GM23248 (cell line): ENCODE results near the gene HDHD3. TPM values are rescaled to one million over a fixed set of nuclear protein-coding genes. Genes with fewer than 3 reads are reported as not detected.

Source experiments
- DNase-seq: peaks from one replicate; pipeline ENCODE4 v3.0.0-alpha.2; 2015
- H2AFZ ChIP-seq: fragments of 200-600 bp; sonication (generic); 2 replicates; pipeline ENCODE4 v1.6.1; 2016; ENCODE audit warnings: antibody characterized with exemption
- H3F3A ChIP-seq: fragments of 200-600 bp; sonication (generic); 2 replicates; pipeline ENCODE4 v1.6.1; 2016; ENCODE audit warnings: mild to moderate bottlenecking, antibody characterized with exemption, mixed run types; ENCODE audit not compliant: insufficient read depth
- H3K27ac ChIP-seq: fragments of 200-600 bp; sonication (generic); 2 replicates; pipeline ENCODE4 v1.5.1; 2016; ENCODE audit warnings: mild to moderate bottlenecking
- H3K27me3 ChIP-seq: fragments of 200-600 bp; sonication (generic); replicated peaks from 2 replicates; pipeline ENCODE4 v1.6.1; 2016; ENCODE audit warnings: mild to moderate bottlenecking; ENCODE audit not compliant: insufficient read depth
- H3K36me3 ChIP-seq: fragments of 200-600 bp; sonication (generic); 2 replicates; pipeline ENCODE4 v1.6.1; 2016; ENCODE audit warnings: low read depth, mild to moderate bottlenecking
- H3K4me1 ChIP-seq: fragments of 200-600 bp; sonication (generic); 2 replicates; pipeline ENCODE4 v1.6.1; 2016; ENCODE audit warnings: mild to moderate bottlenecking; ENCODE audit not compliant: insufficient read depth
- H3K4me2 ChIP-seq: fragments of 200-600 bp; sonication (generic); one replicate; pipeline ENCODE4 v1.6.1; 2016; ENCODE audit warnings: mild to moderate bottlenecking; ENCODE audit not compliant: unreplicated experiment
- H3K4me3 ChIP-seq: fragments of 200-600 bp; sonication (generic); 2 replicates; pipeline ENCODE4 v1.5.1; 2016; ENCODE audit warnings: mild to moderate bottlenecking
- H3K79me2 ChIP-seq: fragments of 200-600 bp; sonication (generic); 2 replicates; pipeline ENCODE4 v1.6.1; 2016; ENCODE audit warnings: mild to moderate bottlenecking; ENCODE audit not compliant: insufficient read depth
- H3K9ac ChIP-seq: fragments of 200-600 bp; sonication (generic); 2 replicates; pipeline ENCODE4 v1.6.1; 2016; ENCODE audit warnings: mild to moderate bottlenecking
- H3K9me2 ChIP-seq: fragments of 200-600 bp; sonication (generic); 2 replicates; pipeline ENCODE4 v1.6.1; 2016; ENCODE audit warnings: mixed run types, mild to moderate bottlenecking, moderate library complexity; ENCODE audit not compliant: insufficient read depth
- H3K9me3 ChIP-seq: fragments of 200-600 bp; sonication (generic); one replicate; pipeline ENCODE4 v1.6.1; 2017; ENCODE audit warnings: low read depth
- H4K20me1 ChIP-seq: fragments of 200-600 bp; sonication (generic); 2 replicates; pipeline ENCODE4 v1.6.0; 2016; ENCODE audit not compliant: insufficient read depth
- EZH2 ChIP-seq: fragments of 200-600 bp; sonication (generic); IDR thresholded peaks from 2 replicates; pipeline ENCODE4 v1.6.1; 2018; ENCODE audit warnings: antibody characterized with exemption, mild to moderate bottlenecking; ENCODE audit not compliant: insufficient read depth, poor library complexity, severe bottlenecking
- EZH2phosphoT487 ChIP-seq: fragments of 200-600 bp; sonication (generic); IDR thresholded peaks from 2 replicates; pipeline ENCODE4 v1.6.1; 2018; ENCODE audit warnings: antibody characterized with exemption, moderate library complexity, mild to moderate bottlenecking, low read depth; ENCODE audit not compliant: insufficient read depth
- whole genome bisulfite sequencing, 2 experiments: methylation state at CpG; one replicate each; pipeline ENCODE4 v1.1.6; 2015 to 2017; ENCODE audit warnings: low lambda C conversion rate in 2 of 2, low coverage in 1 of 2; ENCODE audit errors: missing lambda C conversion rate in 2 of 2; 5-methylcytosine and 5-hydroxymethylcytosine counted together
- in situ Hi-C: fragments of 300-500 bp; cut with MboI; formaldehyde crosslinking; loops from 2 replicates; pipeline ENCODE4 v1.15.0; 2020
- polyA plus RNA-seq: library from polyadenylated mRNA; unstranded; fragments of >200 nt; fragmentation: Nextera tagmentation; extraction: Ambion mirVana; gene quantifications from 2 replicates; pipeline ENCODE4 v1.2.1, GENCODE V29; 2016
- total RNA-seq: library from RNA; depleted of rRNA; stranded (reverse); fragments of >200 nt; shearing (Covaris generic); gene quantifications from 2 replicates; pipeline ENCODE4 v1.2.3, GENCODE V29; 2014

HDHD3 gene
- total and polyA plus RNA-seq, 2 experiments from 2014 or later, result 8.3 to 13.2 TPM

DNA sequence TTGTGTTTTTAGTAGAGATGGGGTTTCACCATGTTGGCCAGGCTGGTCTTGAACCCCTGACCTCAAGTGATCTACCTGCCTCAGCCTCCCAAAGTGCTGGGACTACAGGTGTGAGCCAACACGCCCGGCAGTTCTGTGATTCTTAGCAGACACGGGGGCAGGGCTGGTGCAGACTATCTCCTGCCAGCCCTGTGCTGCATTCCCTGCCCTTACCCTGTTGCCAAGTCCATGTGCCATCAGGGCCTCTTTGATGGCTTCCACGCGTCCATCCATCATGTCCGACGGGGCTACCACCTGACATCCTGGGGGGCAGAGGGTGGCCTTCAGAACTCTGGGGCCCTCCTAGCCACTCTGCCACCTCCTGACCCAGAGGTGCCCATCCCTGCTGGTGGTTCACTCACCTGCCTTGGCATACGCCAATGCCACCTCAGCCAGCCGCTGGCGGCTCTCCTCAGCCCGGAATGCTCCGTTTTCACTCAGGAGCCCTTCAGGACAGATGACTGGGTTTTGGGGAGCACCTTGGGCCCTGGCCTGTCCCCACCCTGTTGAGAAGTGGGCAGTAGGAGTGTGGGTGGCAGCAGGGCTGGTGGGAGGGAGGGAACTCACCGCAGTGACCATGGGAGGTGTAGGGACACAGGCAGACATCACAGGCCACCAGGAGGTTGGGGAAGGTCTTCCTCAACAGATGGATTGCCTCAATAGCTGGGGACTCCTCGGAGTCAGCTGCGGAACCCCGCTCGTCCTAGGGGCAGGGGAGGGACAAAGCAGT lies 13.6 kb upstream of the HDHD3 start:
- Histone ChIP-seq H3K36me3 (peaks cover 3% of the 10 kb centered on the region; the same call in 1 of the 2 replicates), H3K79me2 (no peaks in the 10 kb centered on the region; the same call in 1 of the 2 replicates), H3K4me1 (no peaks in the 10 kb centered on the region), H3K27ac (no peak overlapping the region), H2AFZ (no peak overlapping the region), H3K4me3 (no peak overlapping the region), H3K9ac (no peak overlapping the region), H4K20me1 (no peaks in the 10 kb centered on the region), H3K9me3 (no peaks in the 10 kb centered on the region), H3K4me2 (no peak overlapping the region), H3F3A (no peaks in the 10 kb centered on the region), H3K9me2 (no peaks in the 10 kb centered on the region), H3K27me3 (no peaks in the 10 kb centered on the region)
- in situ Hi-C loops, result no loop called here
- TF ChIP-seq EZH2 (no peak), EZH2phosphoT487 (no peak)
- 97 to 98% methylated on average over 17 of the region's 17 CpGs for WGBS, 2 experiments
- DNase-seq, result no peak

DNA sequence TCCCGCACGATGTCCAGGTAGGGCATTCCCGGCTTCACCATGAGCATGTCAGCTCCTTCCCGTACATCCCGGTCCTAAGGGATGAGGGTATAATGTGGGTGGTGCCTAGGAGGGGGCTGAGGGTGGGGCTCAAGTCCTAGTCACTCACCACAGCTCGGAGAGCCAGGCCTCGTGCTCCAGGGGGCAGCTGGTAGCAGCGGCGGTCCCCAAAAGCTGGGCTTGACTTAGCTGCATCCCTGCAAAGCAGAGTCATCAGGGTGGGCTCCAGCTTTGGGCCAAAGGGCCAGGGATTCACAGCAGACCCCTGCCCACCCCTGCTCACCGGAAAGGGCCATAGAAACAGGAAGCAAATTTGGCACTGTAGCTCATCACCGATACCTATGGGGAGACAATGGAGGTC lies 12.7 kb upstream of the HDHD3 start:
- no peak for TF ChIP-seq EZH2
- TF ChIP-seq EZH2phosphoT487, result no peak
- Histone ChIP-seq H3K27ac (no peak overlapping the region), H4K20me1 (no peaks in the 10 kb centered on the region), H3K9ac (no peak overlapping the region), H3K9me3 (no peaks in the 10 kb centered on the region), H3F3A (no peaks in the 10 kb centered on the region), H3K4me1 (no peaks in the 10 kb centered on the region), H3K9me2 (no peaks in the 10 kb centered on the region), H2AFZ (no peak overlapping the region), H3K36me3 (peaks cover 3% of the 10 kb centered on the region; the same call in 1 of the 2 replicates), H3K4me2 (no peak overlapping the region), H3K27me3 (no peaks in the 10 kb centered on the region), H3K4me3 (no peak overlapping the region), H3K79me2 (no peaks in the 10 kb centered on the region)
- 96 to 98% methylated on average over 11 of the region's 11 CpGs for WGBS, 2 experiments
- in situ Hi-C loops, result no loop called here
- DNase-seq, result no peak

DNA sequence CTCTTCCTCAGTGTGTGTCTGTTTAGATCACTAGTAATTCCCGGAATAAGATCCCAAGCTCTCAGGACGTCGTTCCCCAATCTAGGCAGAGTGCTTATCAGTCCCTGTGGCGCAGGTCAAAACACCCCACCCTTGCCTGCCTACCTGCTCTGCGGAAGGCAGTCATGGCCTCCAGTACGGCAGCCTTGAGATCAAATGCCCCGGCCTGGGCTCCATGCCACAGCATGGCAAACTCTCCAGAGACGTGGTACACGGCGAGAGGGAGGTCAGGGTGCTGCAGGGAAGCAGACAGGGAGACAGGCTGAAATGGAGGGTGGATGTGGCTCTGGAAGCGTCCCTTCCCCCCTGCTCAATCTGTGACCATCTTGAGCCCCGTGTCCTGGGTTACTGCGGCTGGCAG lies 12.0 kb upstream of the HDHD3 start:
- H3F3A ChIP-seq, result no peaks in the 10 kb centered on the region
- TF ChIP-seq EZH2phosphoT487 (no peak), EZH2 (no peak)
- WGBS, 2 experiments, result 95 to 96% methylated on average over 13 of the region's 13 CpGs
- H3K27ac ChIP-seq, result no peak overlapping the region
- no peaks in the 10 kb centered on the region for H3K4me1 ChIP-seq
- H3K9me3 ChIP-seq, result no peaks in the 10 kb centered on the region
- in situ Hi-C loops, result no loop called here
- DNase-seq, result no peak
- H3K4me2 ChIP-seq, result no peak overlapping the region
- H3K4me3 ChIP-seq, result no peak overlapping the region
- H2AFZ ChIP-seq, result no peak overlapping the region
- no peak overlapping the region for H3K9ac ChIP-seq
- peaks cover 3% of the 10 kb centered on the region; the same call in 1 of the 2 replicates for H3K36me3 ChIP-seq
- no peaks in the 10 kb centered on the region for H3K9me2 ChIP-seq
- no peaks in the 10 kb centered on the region for H4K20me1 ChIP-seq
- no peaks in the 10 kb centered on the region for H3K79me2 ChIP-seq
- H3K27me3 ChIP-seq, result no peaks in the 10 kb centered on the region

DNA sequence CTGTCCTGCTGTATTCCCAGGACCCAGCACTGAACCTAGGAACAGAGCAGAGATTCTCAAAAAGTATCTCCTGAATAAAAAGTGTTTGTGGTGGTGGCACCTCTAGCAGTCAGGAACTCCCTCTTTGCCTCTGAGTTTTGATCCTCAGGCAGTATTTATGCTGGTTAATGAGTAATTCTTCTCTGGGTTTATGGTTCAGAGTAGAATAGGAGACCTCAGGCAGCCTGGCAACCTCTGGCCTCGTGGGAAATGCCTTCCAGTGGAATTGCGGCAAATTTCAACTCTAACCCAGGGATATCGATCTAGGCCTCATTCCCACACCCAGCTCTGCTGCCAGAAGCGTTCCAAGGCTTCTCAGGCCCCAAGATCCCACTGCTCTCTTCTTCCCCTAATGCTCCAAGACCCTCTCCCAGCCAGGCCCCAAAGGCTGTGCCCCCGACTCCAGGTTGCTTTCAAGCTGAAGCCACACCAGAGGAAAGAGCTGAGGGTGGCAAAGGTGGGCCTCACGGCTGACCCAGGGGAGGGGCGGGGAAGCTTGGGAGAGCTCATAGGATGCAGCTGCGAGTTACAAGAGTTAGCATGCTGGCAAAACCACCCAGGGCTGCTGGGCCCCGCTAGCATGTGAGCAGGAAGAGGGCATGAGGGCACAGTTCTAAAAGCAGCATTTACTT lies 10.9 kb upstream of the HDHD3 start:
- H3K9me3 ChIP-seq, result no peaks in the 10 kb centered on the region
- no peaks in the 10 kb centered on the region for H3K9me2 ChIP-seq
- no peaks in the 10 kb centered on the region for H3K79me2 ChIP-seq
- H2AFZ ChIP-seq, result no peak overlapping the region
- no peaks in the 10 kb centered on the region for H3F3A ChIP-seq
- H3K27me3 ChIP-seq, result no peaks in the 10 kb centered on the region
- no peaks in the 10 kb centered on the region for H4K20me1 ChIP-seq
- no peak overlapping the region for H3K27ac ChIP-seq
- H3K4me2 ChIP-seq, result no peak overlapping the region
- H3K9ac ChIP-seq, result no peak overlapping the region
- peaks cover 3% of the 10 kb centered on the region; the same call in 1 of the 2 replicates for H3K36me3 ChIP-seq
- 91 to 93% methylated on average over 7 to 9 of the region's 9 CpGs for WGBS, 2 experiments
- in situ Hi-C loops, result no loop called here
- H3K4me1 ChIP-seq, result no peaks in the 10 kb centered on the region
- no peak overlapping the region for H3K4me3 ChIP-seq
- DNase-seq, result no peak
- TF ChIP-seq EZH2phosphoT487 (no peak), EZH2 (no peak)
